ENCODE data around the gene RUVBL2. TPM values are rescaled to one million over a fixed set of nuclear protein-coding genes. Genes with fewer than 3 reads are reported as not detected.
A peak's percentile ranks its signal among the peaks of the same experiment; 100 is the strongest.

RUVBL2 gene
- total RNA-seq, 4 donors from 2014 or later, result 80.5 to 131 (median 118) TPM

- intact Hi-C loops (cut with DNase I), result no loop called here
- no peak overlapping the region for H3K27ac ChIP-seq
- H3K4me1 ChIP-seq, result peaks cover 1 to 3% of the 10 kb centered on the region in 2 donors
- 63 to 71% methylated on average over 14 to 15 of the region's 16 CpGs for WGBS, 2 donors
- H3K36me3 ChIP-seq, result peaks cover 8 to 14% of the 10 kb centered on the region in 2 donors
- no peaks in the 10 kb centered on the region for H3K9me3 ChIP-seq
- no peak for TF ChIP-seq POLR2A (IDR thresholded peaks at IDR 0.05)
- TF ChIP-seq CTCF (IDR thresholded peaks at IDR 0.05), result peak; percentile 11 to 50 (median 26)
- H3K27me3 ChIP-seq, result no peaks in the 10 kb centered on the region
- peak; percentile 17 to 27 for DNase-seq
- no peak overlapping the region for H3K4me3 ChIP-seq (replicated peaks in 1 of 3)
These were observed 6.0 kb downstream of the RUVBL2 start for GRCh38 chr19:48999481-49000325.

GRCh38 chr19:49004133-49004532, 10.4 kb downstream of the RUVBL2 start:
- no peaks in the 10 kb centered on the region for H3K27me3 ChIP-seq
- H3K27ac ChIP-seq, result no peak overlapping the region
- no peaks in the 10 kb centered on the region for H3K9me3 ChIP-seq
- intact Hi-C loops (cut with DNase I), result no loop called here
- no peak for DNase-seq
- TF ChIP-seq POLR2A (IDR thresholded peaks at IDR 0.05) (no peak), CTCF (IDR thresholded peaks at IDR 0.05) (no peak)
- H3K36me3 ChIP-seq, result peaks cover 35 to 40% of the 10 kb centered on the region in 2 donors
- H3K4me3 ChIP-seq (replicated peaks in 1 of 3), result no peak overlapping the region
- WGBS, 2 donors, result 95 to 97% methylated on average over 15 of the region's 15 CpGs
- H3K4me1 ChIP-seq, result no peaks in the 10 kb centered on the region

GRCh38 chr19:49004964-49005614, 11.4 kb downstream of the RUVBL2 start:
- intact Hi-C loops (cut with DNase I), result no loop called here
- WGBS, 2 donors, result 93 to 98% methylated on average over 7 of the region's 7 CpGs
- no peak overlapping the region for H3K4me3 ChIP-seq (replicated peaks in 1 of 3)
- TF ChIP-seq POLR2A (IDR thresholded peaks at IDR 0.05) (no peak), CTCF (IDR thresholded peaks at IDR 0.05) (no peak)
- peaks cover 42 to 48% of the 10 kb centered on the region in 2 donors for H3K36me3 ChIP-seq
- H3K4me1 ChIP-seq, result no peaks in the 10 kb centered on the region
- DNase-seq, result no peak
- no peak overlapping the region for H3K27ac ChIP-seq
- H3K27me3 ChIP-seq, result no peaks in the 10 kb centered on the region
- no peaks in the 10 kb centered on the region for H3K9me3 ChIP-seq

- intact Hi-C loops (cut with DNase I), result no loop called here
- H3K36me3 ChIP-seq, result peaks cover 57 to 61% of the 10 kb centered on the region in 2 donors
- H3K27ac ChIP-seq, result no peak overlapping the region
- H3K9me3 ChIP-seq, result no peaks in the 10 kb centered on the region
- DNase-seq, result no peak
- H3K27me3 ChIP-seq, result no peaks in the 10 kb centered on the region
- H3K4me1 ChIP-seq, result no peaks in the 10 kb centered on the region
- 94 to 95% methylated on average over 7 to 22 of the region's 22 CpGs for WGBS, 2 donors
- TF ChIP-seq CTCF (IDR thresholded peaks at IDR 0.05) (no peak), POLR2A (IDR thresholded peaks at IDR 0.05) (no peak)
- H3K4me3 ChIP-seq (replicated peaks in 1 of 3), result no peak overlapping the region
These were observed 13.2 kb downstream of the RUVBL2 start for GRCh38 chr19:49006905-49007304.

GRCh38 chr19:49009828-49010227, 16.1 kb downstream of the RUVBL2 start:
- H3K27ac ChIP-seq, result no peak overlapping the region
- DNase-seq, result no peak
- H3K27me3 ChIP-seq, result no peaks in the 10 kb centered on the region
- intact Hi-C loops (cut with DNase I), result no loop called here
- TF ChIP-seq POLR2A (IDR thresholded peaks at IDR 0.05) (no peak), CTCF (IDR thresholded peaks at IDR 0.05) (no peak)
- 96 to 97% methylated on average over 16 to 18 of the region's 18 CpGs for WGBS, 2 donors
- H3K4me1 ChIP-seq, result no peaks in the 10 kb centered on the region
- H3K4me3 ChIP-seq (replicated peaks in 1 of 3), result no peak overlapping the region
- no peaks in the 10 kb centered on the region for H3K9me3 ChIP-seq
- H3K36me3 ChIP-seq, result peaks cover 51 to 60% of the 10 kb centered on the region in 2 donors
